22Rv1 (cell line): ENCODE measurements around the gene CLCN2.

ENCODE experiments used
- CTCF ChIP-seq: fragments of 450-650 bp; IDR thresholded peaks from 2 replicates; pipeline ENCODE4 v1.5.1; 2017; ENCODE audit warnings: mild to moderate bottlenecking
- ZFX ChIP-seq: fragments of 450-650 bp; IDR thresholded peaks from 2 replicates; pipeline ENCODE4 v1.6.1; 2017; ENCODE audit warnings: antibody characterized with exemption, borderline replicate concordance

GRCh38 chr3:184384856-184385422 lies 23.5 kb upstream of the CLCN2 start:
- no peak for TF ChIP-seq CTCF
- no peak for TF ChIP-seq ZFX
